Activated B cell treated with CpG ODN at 0.5 μM for 24 hours (primary cell): Measurements from ENCODE around the gene FYN. TPM values are rescaled to one million over a fixed set of nuclear protein-coding genes. Genes with fewer than 3 reads are reported as not detected.

Experiments
- ATAC-seq: fragments of 200-7000 bp; cut with Tn5 transposase; one replicate; pipeline ENCODE4 v1.10.0; 2021; ENCODE audit warnings: low read depth, mild to moderate bottlenecking, moderate library complexity
- CTCF ChIA-PET: fragments of 350-600 bp; sonication (Branson Sonifier 250); formaldehyde crosslinking; loops from one replicate; lab custom pipeline; 2021; ENCODE audit warnings: antibody characterized with exemption; lab: Charles Lee
- POLR2A ChIA-PET: fragments of 350-600 bp; sonication (Branson Sonifier 250); formaldehyde crosslinking; loops from one replicate; lab custom pipeline; 2021; ENCODE audit warnings: antibody characterized with exemption; lab: Charles Lee
- DNase-seq: peaks from one replicate; pipeline ENCODE4 v3.0.0; 2022
- H3K27ac Mint-ChIP-seq: one replicate; pipeline ENCODE4 v1.8.0; 2020; ENCODE audit warnings: mixed read lengths
- H3K27me3 Mint-ChIP-seq: one replicate; pipeline ENCODE4 v1.8.0; 2021; ENCODE audit warnings: mixed read lengths
- H3K36me3 Mint-ChIP-seq: one replicate; pipeline ENCODE4 v1.8.0; 2021; ENCODE audit warnings: low read depth, mixed read lengths
- H3K4me1 Mint-ChIP-seq: one replicate; pipeline ENCODE4 v1.8.0; 2021; ENCODE audit warnings: mixed read lengths
- H3K4me3 Mint-ChIP-seq: one replicate; pipeline ENCODE4 v1.8.0; 2020; ENCODE audit warnings: mild to moderate bottlenecking, mixed read lengths
- H3K9me3 Mint-ChIP-seq: one replicate; pipeline ENCODE4 v1.8.0; 2020; ENCODE audit warnings: mixed read lengths
- intact Hi-C: fragments of 100-400 bp; cut with micrococcal nuclease; formaldehyde crosslinking; loops from one replicate; pipeline ENCODE4 v1.15.1; 2024
- total RNA-seq: library from RNA; stranded (reverse); gene quantifications from 2 replicates; pipeline ENCODE4 v1.2.3, GENCODE V29; 2022
- TF ChIP-seq, protein P1 (sequence below): fragments of 200-600 bp; IDR thresholded peaks from one replicate; pipeline ENCODE4 v1.8.0; 2022; ENCODE audit warnings: antibody characterized with exemption, mild to moderate bottlenecking

Gene FYN
- total RNA-seq, 1 donor from 2014 or later: 64.7 TPM

DNA sequence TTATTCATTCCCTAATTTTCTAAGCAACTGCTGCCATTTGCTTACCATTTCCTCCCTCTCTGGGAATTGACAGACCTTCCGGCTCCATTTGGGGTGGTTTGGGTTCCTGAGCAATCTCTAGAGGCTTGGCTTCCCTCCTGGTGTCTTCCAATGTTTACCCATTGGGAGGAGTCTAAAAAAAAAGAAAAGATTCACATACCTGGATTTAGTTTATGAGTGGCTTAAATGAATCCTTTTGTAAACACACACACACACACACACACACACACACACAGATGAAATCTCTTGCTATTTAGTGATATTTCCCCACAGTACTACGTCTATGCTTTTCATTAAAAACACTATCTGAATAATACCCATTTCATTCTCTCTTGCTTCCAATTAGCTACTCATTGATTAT is 219.3 kb downstream of the FYN start:
- no peaks in the 10 kb centered on the region for H3K4me1 Mint-ChIP-seq
- no peak overlapping the region for H3K27ac Mint-ChIP-seq
- intact Hi-C loops: no loop called here
- POLR2A ChIA-PET: no interaction called here
- CTCF ChIA-PET: no interaction called here
- ATAC-seq (no peak), DNase-seq (no peak)
- no peaks in the 10 kb centered on the region for H3K9me3 Mint-ChIP-seq
- H3K4me3 Mint-ChIP-seq: no peak overlapping the region
- no peaks in the 10 kb centered on the region for H3K36me3 Mint-ChIP-seq
- H3K27me3 Mint-ChIP-seq: no peaks in the 10 kb centered on the region
- TF ChIP-seq, protein P1, sequence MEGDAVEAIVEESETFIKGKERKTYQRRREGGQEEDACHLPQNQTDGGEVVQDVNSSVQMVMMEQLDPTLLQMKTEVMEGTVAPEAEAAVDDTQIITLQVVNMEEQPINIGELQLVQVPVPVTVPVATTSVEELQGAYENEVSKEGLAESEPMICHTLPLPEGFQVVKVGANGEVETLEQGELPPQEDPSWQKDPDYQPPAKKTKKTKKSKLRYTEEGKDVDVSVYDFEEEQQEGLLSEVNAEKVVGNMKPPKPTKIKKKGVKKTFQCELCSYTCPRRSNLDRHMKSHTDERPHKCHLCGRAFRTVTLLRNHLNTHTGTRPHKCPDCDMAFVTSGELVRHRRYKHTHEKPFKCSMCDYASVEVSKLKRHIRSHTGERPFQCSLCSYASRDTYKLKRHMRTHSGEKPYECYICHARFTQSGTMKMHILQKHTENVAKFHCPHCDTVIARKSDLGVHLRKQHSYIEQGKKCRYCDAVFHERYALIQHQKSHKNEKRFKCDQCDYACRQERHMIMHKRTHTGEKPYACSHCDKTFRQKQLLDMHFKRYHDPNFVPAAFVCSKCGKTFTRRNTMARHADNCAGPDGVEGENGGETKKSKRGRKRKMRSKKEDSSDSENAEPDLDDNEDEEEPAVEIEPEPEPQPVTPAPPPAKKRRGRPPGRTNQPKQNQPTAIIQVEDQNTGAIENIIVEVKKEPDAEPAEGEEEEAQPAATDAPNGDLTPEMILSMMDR: no peak

DNA sequence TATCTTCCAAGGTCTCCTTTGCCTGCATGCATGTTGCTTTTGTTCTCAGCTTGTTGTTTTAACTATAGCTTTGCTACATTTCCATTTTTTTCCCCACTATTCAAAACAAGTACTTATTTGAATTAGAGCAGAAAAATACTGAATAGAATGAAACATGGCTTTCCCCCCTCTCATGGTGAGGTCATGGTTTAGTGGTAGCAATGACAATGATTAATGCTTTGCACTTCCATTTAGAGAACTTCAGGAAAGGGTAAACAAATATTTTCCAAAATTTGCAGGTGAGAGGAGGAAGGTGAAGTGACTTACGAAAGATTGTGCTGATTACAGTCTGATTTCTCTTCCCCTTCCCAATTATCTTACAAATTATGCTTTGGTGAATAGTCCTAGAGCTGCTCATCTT is 219.8 kb downstream of the FYN start:
- TF ChIP-seq, protein P1: no peak
- Mint-ChIP-seq H3K9me3 (no peaks in the 10 kb centered on the region), H3K4me3 (no peak overlapping the region), H3K27ac (no peak overlapping the region), H3K36me3 (no peaks in the 10 kb centered on the region), H3K27me3 (no peaks in the 10 kb centered on the region), H3K4me1 (no peaks in the 10 kb centered on the region)
- ChIA-PET POLR2A (no interaction called here), CTCF (no interaction called here)
- DNase-seq: no peak
- no peak for ATAC-seq
- intact Hi-C loops: no loop called here

DNA sequence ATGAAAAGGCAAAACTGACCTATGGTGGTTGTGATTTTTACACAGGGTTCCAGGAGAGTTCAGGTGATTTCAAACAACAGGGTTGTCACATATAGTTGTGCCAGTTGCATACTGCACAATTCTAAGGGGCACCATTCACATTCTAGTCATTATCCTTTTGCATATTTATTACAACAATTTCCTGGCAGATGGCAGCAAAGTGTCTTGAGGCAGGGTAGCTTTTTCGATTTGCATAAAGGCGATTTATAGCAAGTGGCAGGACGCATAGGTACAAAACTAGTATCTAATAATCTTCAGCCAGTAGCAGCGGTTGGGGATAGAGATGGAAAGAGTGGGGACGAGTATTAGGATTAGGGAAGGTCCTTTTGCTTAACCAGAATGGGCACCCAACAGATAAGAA is 221.1 kb downstream of the FYN start:
- POLR2A ChIA-PET: no interaction called here
- ATAC-seq (no peak), DNase-seq (no peak)
- Mint-ChIP-seq H3K4me1 (no peaks in the 10 kb centered on the region), H3K27ac (no peak overlapping the region), H3K9me3 (no peaks in the 10 kb centered on the region), H3K27me3 (no peaks in the 10 kb centered on the region), H3K4me3 (no peak overlapping the region), H3K36me3 (no peaks in the 10 kb centered on the region)
- CTCF ChIA-PET: no interaction called here
- intact Hi-C loops: no loop called here
- TF ChIP-seq, protein P1: no peak

DNA sequence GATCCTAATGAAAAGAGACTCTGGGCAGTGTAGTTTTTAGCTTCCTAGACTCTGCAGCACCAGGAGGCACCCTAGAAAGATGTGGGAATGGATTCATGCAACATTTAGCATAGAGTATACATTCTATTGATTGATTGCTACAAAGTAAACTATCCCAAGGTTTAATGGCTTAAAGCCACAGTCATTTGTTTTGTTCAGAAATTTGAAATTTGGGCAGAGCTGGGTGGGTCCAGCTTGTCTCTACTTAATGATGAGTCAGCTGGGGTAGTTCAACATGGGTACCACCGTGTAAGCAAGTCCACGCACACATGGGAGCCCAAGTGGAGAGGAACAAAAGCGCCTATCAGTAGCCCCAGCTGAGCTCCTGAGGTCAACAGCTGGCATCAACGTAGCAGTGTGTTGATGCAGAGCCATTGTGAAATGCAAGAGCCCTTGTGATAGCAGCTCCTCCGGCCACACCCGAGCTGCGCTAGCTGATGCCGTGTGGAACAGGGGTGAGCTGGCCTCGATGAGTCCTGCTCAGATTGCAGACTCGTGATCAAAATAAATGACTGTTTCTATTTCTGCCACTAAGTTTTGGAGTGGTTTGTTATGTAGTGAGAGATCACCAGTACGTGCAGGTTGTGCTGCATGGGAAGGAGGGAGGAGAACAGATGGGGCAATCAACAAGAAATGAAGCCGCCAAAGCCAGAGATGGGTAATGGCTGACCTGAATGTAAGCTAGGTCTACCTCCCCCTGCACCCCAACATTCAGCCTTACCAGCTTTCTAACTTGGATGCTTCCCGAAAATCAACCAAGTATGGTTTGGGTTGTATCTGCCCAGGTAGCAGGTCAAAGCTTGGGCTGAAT is 221.8 kb downstream of the FYN start:
- H3K4me3 Mint-ChIP-seq: no peak overlapping the region
- H3K9me3 Mint-ChIP-seq: no peaks in the 10 kb centered on the region
- no peak for DNase-seq
- no peaks in the 10 kb centered on the region for H3K36me3 Mint-ChIP-seq
- no peak overlapping the region for H3K27ac Mint-ChIP-seq
- TF ChIP-seq, protein P1: no peak
- H3K27me3 Mint-ChIP-seq: no peaks in the 10 kb centered on the region
- ChIA-PET POLR2A (interaction anchor here (0.6 kb wide), 1 partner anchor 125 kb away, joined by 9 read pairs; no protein-coding TSS in a partner anchor), CTCF (no interaction called here)
- no peak for ATAC-seq
- intact Hi-C loops: no loop called here
- no peaks in the 10 kb centered on the region for H3K4me1 Mint-ChIP-seq

DNA sequence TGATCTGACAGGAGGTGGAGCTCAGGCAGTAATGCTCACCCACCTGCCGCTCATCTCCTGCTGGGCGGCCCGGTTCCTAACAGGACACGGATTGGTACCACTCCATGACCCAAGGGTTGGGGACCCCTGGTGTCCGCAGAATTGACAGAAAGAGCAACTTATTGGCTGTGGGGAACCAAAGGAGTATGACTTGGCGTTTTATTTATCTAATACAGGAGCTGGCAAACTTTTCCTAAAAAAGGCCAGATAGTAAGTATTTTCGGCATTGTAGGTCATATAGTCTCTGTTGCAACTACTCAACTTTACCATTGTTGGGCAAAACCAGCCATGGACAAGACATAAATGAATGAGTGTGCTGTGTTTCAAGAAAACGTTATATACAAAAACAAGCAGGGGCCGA is 223.2 kb downstream of the FYN start:
- H3K9me3 Mint-ChIP-seq: no peaks in the 10 kb centered on the region
- POLR2A ChIA-PET: no interaction called here
- no peak overlapping the region for H3K4me3 Mint-ChIP-seq
- CTCF ChIA-PET: no interaction called here
- TF ChIP-seq, protein P1: no peak
- H3K27ac Mint-ChIP-seq: no peak overlapping the region
- no peaks in the 10 kb centered on the region for H3K4me1 Mint-ChIP-seq
- intact Hi-C loops: no loop called here
- ATAC-seq (no peak), DNase-seq (no peak)
- H3K36me3 Mint-ChIP-seq: no peaks in the 10 kb centered on the region
- no peaks in the 10 kb centered on the region for H3K27me3 Mint-ChIP-seq
